Central memory CD4-positive, alpha-beta T cell (primary cell): ENCODE data around the gene ZFTA.
"Not testable (repeated sequence)": the region's sequence is repeated elsewhere in the genome, so short reads cannot be mapped to it uniquely, and the experiment has no call there.

Experiments
- DNase-seq: peaks from one replicate; pipeline ENCODE4 v3.0.0; 2022
- total RNA-seq, 3 experiments: gene quantifications; one replicate each; lab custom pipeline; 2026; lab: John Stamatoyannopoulos, UW

Gene ZFTA
- 6.9 to 16.8 (median 9.3) reads per million in 3 experiments for total RNA-seq

DNA sequence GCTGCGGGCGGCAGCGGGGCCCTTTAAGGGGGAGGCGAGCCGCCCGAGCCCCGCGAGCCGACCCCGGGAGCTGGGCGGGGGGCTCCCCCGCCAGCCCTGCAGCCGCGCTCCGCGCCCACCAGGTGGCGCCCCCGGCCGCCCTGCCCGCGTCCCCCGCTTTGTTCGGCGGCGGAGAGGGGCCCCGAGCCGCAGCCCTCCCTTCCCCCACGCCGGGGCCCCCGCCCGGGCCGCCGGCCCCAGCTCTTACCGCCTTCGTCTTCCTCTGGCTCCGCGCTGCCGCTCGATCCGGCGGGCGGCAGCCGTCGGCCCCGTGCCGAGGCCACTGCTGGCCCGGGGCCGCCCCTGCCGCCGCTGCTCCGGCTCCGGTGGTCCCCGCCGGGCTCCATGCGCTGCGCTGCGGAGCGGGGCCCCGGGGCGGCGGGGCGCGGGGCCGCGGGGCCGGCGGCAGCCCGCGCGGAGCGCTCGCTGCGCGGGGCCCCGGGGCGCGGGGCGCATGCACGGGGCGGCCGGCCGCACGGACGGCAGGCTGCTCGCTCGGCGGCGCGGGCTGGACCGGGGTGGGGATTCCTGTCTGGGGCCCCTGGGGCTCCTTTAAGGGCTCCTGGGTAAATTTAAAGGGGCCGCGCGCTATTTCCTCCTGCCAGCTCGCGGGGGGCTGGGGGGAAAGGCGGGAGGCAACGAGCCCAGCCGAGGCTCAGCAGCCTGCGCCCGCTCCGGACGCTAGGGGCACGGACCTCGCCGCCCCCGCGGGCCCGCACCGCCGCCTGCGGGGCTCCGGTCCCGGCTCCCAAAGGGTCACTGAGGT lies at the start of gene ZFTA:
Gene ZFTA, minus strand, starts transcription at position 539 of the 805 bp plus-strand sequence. Its CDS starts 153 bp downstream, at position 386.
- DNase-seq = peak; percentile 50

DNA sequence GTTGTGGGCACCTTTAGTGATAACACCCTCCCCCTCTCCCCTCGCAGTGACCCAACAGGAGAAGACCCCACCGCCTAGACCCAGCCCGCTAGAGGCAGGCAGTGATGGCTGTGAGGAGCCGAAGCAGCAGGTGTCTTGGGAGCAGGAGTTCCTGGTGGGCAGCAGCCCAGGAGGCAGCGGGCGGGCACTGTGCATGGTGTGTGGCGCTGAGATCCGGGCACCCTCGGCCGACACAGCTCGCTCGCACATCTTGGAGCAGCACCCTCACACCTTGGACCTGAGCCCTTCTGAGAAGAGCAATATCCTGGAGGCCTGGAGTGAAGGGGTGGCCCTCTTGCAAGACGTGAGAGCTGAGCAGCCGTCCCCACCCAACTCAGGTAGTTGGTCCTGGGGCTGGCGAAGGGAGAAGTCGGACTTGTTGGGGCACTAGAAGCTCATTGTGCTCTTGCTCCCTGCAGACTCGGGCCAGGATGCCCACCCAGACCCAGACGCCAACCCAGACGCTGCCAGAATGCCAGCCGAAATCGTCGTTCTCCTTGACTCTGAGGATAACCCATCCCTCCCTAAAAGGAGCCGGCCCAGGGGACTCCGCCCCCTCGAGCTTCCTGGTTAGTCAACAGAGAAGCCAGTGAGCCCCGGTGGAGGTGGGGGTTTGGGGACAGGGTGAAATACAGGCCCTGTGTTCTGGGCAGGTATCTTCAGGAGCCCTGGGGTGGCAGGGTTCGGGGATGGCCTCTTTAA lies 49.4 kb upstream of the ZFTA start:
- DNase-seq = no peak

GRCh38 chr11:63816732-63817131 lies 48.2 kb upstream of the ZFTA start:
- no peak for DNase-seq

- no peak for DNase-seq
Observed at GRCh38 chr11:63816166-63816565, 47.6 kb upstream of the ZFTA start.

DNA sequence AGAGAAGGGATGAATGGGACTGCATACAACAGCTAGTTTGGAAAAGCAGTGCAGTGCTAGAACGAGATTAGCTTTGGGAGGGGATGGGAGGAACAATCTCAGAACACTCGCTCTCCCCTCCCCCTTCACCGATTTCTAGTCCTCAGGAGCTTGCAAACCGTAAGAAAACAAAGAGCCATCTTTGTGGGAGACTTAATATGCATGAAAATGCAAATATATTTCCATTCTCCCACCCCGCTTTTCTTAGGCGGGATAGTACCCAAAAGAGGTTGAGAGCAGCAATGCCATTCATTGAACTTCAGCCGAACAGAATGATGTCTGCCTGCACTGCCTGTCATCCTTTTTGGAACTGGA lies 45.8 kb upstream of the ZFTA start:
- no peak for DNase-seq

DNA sequence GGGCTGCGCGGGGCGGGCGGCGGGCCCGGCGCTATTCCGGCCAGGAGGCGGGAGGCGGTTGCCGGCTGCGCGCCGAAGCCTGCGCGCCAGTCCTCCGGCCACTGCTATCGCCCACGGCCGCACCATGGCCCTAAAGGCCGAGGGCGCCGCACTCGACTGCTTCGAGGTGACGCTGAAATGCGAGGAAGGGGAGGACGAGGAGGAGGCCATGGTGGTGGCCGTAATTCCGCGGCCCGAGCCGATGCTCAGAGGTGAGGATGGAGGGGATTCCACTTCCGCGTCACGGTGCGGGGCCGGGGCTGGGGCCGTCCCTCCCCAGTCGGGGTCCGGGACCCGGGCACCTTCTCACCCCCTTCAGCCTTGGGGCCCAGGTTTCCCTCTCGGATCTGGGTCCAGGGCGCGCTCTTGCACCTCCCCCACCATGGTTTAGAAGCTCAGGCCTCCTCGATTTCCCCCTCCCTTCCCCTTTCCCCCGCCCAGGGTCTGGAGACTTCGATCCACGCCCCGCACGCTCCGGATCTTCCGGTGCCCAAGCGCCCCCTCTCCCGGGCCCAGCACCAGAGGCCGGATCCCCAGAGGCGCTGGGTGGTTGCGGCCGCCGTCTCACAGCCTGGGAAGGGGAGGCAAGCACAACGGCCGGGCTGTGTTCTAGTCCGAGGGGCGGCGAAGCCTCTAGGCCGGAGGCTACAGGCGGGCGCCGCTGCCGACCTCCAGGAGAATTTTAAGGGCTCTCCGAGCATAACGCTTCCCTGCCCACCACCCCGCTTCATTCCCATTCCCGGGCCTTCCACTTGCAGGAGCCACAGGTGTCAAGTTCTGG lies 45.2 kb upstream of the ZFTA start:
- peak; percentile 6 for DNase-seq

- peak; percentile 60 for DNase-seq
Observed at GRCh38 chr11:63813035-63813562, 44.5 kb upstream of the ZFTA start, which contains the start of gene SPINDOC. SPINDOC (plus strand) TSS chr11:63813456; CDS start chr11:63813687, 231 bp downstream.

DNA sequence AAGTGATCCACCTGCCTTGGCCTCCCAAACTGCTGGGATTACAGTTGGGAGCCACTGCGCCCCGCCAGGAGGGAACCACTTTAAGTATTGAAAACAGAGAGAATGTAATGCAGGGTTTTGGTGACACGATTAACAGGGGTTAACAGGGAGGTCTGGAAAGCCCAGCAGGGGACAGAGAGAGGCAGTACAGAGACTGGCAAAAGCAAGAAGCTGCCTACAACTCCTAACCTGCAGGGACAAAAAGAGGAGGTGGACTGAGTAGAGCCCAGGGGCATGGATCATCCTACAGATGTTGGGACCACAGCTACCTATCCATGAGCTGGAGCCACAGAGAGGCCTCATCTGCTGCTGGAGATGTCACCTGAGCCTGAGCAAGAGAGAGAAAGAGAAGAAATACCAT lies 42.9 kb upstream of the ZFTA start:
- DNase-seq = no peak

- not testable (repeated sequence) for DNase-seq
Observed at GRCh38 chr11:63810383-63810782, 41.8 kb upstream of the ZFTA start.

DNA sequence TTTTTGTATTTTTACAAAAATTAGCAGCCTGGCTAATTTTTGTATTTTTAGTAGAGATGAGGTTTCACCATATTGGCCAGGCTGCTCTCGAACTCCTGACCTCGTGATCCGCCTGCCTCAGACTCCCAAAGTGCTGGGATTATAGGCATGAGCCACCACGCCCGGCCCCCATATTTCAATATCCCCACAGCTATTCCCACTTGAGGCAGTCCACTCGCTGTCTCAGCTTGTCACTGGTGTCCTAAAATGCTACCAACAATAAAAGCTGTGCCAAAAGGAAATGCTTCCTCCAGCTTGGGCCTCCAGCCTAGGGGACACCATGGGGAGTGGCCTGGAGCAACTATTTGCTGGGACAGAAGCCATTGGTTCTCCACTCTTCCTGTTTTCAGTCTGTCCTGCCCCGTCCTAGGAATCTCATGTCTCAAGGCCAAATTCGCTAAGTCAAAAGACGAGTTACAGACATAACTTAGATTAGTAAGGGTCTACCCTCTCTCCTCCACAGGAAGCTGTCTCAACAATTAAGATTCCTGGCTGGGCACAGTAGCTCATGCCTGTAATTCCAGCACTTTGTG lies 37.4 kb upstream of the ZFTA start:
- DNase-seq = no peak

DNA sequence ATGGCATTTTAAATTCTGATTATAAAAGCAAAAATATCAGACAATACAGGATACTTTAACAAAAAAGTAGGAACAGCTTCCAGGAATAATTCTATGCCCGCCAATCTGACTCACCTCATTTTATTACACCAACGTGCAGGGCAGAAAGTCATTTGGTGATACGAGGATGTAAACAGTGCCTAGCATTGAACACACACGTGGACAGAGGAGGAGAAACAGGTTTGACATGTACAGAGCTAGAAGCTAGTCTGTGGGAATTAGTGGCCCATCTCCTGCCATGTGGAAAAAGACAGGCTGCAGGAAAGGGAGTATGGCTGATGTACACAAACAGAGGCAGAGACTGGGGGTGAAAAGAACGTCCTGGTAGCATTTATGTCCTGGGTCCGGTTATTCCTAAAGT lies 35.7 kb upstream of the ZFTA start:
- DNase-seq = no peak

DNA sequence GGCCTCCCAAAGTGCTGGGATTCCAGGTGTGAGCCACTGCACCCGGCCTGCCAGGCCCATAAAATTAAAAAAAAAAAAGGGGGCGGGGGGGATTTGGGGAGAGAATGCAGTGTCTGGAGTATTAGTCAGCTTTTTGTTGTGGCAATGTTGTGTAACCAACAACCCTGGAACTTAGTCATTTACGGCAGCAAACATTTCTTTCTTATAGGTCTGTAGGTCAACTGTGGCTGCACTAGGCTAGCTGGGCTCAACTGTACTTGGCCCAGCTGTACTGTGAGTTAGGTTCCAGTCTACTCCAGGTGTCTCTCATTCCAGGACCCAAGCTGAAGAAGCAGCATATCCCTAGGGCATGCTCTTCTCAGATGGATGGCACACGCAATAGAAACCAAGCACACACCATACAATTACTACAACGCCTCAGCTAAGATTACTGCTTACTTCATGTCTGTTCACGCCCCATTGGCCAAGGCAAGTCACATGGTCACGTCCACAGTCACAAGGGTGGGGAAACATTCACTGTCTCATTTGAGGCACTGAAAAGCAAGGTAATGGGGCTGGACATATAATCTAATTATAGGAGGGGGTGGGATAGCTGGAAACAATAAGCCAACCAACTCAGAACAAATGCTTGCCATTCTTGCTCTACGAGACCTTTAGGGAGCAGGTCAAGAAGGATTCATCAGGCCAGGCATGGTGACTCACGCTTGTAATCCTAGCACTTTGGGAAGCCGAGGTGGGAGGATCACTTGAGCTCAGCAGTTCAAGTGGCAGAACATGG lies 34.3 kb upstream of the ZFTA start:
- no peak for DNase-seq

- no peak for DNase-seq
Observed at GRCh38 chr11:63800921-63801320, 32.3 kb upstream of the ZFTA start.

DNA sequence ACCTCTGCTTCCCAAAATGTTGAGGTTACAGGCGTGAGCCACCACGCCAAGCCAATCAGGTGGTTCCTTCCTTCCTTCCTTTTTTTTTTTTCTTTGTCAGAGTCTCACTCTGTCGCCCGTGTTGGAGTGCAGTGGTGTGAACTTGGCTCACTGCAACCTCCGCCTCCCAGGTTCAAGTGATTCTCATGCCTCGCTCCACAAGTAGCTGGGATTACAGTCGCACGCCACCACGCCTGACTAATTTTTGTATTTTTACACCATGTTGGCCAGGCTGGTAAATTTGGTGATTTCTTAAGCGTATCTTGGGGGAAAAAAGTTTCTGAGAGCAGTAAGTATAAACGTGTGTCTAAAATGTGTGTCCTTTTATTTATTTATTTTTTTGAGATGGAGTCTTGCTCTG lies 26.5 kb upstream of the ZFTA start:
- DNase-seq = no peak

- DNase-seq = no peak
Observed at GRCh38 chr11:63793161-63793560, 24.6 kb upstream of the ZFTA start.

GRCh38 chr11:63791495-63792167 lies 23.1 kb upstream of the ZFTA start:
- no peak for DNase-seq

DNA sequence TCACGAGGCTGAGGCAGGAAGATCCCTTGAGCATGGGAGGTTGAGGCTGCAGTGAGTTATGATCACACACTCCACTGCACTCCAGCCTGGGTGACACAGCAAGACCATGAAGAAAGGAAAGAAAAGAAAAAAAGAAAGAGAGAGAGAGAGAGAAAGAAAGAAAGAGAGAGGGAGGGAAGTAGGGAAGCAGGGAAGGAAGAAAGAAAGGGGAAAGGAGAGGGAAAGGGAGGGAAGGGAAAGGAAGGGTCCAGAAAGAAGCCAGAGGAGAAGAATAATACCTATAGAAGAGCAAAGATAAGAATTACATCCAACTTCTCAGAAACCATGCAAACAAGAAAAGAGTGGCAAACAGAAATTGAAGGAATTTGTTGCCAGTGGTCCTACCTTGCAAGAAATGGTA lies 17.2 kb upstream of the ZFTA start:
- no peak for DNase-seq

GRCh38 chr11:63783925-63784592 lies 15.5 kb upstream of the ZFTA start:
- DNase-seq = no peak

GRCh38 chr11:63782749-63783148 lies 14.2 kb upstream of the ZFTA start:
- DNase-seq = no peak

DNA sequence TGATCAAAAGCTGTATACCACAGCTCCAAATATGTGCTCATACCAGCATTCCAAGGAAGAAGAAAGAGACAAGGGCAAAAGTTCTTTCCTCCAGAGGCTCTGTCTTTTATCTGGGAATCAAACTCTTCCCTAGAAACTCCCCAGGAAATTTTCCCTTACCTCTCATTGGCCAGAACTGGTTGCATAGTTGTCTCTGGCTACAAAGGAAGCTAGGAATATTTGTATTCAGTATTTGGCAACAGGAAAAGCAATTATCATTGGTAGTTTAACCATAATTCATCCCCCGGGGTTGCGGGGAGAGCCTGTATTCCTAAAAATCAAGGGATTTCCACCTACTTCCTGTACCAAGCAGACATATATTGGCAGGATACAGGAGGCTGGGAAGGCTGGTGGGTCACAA lies 10.5 kb upstream of the ZFTA start:
- no peak for DNase-seq

DNA sequence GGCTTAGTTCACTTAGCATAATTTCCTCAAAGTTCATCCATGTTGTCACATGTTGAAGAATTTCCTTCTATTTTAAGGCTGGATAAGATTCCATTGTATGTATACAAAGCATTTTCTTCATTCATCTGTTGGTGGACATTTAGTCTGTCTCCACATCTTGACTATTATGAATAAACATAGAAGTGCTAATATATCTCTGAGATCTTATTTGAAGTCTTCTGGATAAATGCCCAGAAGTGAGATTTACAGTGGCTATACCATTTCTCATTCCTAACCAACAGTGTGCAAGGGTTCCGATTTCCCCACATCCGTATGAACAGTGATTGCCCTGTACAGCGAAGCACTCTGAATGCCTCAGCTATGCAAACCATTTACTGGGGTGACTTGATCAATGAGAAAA lies 6.6 kb upstream of the ZFTA start:
- DNase-seq = no peak
